Measurements from ENCODE around the gene CCDC191. TPM values are rescaled to one million over a fixed set of nuclear protein-coding genes. Genes with fewer than 3 reads are reported as not detected.

Gene CCDC191
- total RNA-seq, 2 donors from 2014 or later: 4.8 to 5.4 TPM

GRCh38 chr3:113914646-113915045 lies 141.7 kb downstream of the CCDC191 start:
- H3K27ac Mint-ChIP-seq: no peak overlapping the region
- H3K4me1 Mint-ChIP-seq (ENCODE audit: low read depth): peaks cover 6% of the 10 kb centered on the region
- H3K36me3 Mint-ChIP-seq (ENCODE audit: insufficient read depth in 2 of 2): no peaks in the 10 kb centered on the region
- H3K9me3 Mint-ChIP-seq: no peaks in the 10 kb centered on the region
- no peak for DNase-seq
- no peaks in the 10 kb centered on the region for H3K27me3 Mint-ChIP-seq (ENCODE audit: low read depth)
- H3K4me3 Mint-ChIP-seq: no peak overlapping the region
- no peak for ATAC-seq (replicated peaks in 1 of 2)

Other genes starting within 250 kb of the CCDC191 start
- gene GRAMD1C, start 217.7 kb downstream of the CCDC191 start, total RNA-seq: 1 to 10 TPM; 1.4 to 3.0 TPM
- 1 to 10 TPM; 3.6 to 4.5 TPM for gene ZDHHC23, start 108.5 kb downstream of the CCDC191 start, total RNA-seq
- gene QTRT2, start 211 bp upstream of the CCDC191 start, total RNA-seq: 10 to 100 TPM; 23.8 to 27.5 TPM
- gene DRD3, start 122.5 kb upstream of the CCDC191 start, total RNA-seq: not detected
- gene ZNF80, start 181.1 kb upstream of the CCDC191 start, total RNA-seq: 1 to 10 TPM in 1 of 2 donors, under 1 TPM in 1; 0.53 to 1.4 TPM
- gene TIGIT, start 237.5 kb upstream of the CCDC191 start, total RNA-seq: 10 to 100 TPM; 77.2 to 80.2 TPM

Measured in activated T-cell treated with anti-CD3 and anti-CD28 coated beads, Interleukin-2, amount 50 U/mL, for 72 hours (primary cell).